ENCODE results near the gene CPED1.

The CPED1 gene

DNA sequence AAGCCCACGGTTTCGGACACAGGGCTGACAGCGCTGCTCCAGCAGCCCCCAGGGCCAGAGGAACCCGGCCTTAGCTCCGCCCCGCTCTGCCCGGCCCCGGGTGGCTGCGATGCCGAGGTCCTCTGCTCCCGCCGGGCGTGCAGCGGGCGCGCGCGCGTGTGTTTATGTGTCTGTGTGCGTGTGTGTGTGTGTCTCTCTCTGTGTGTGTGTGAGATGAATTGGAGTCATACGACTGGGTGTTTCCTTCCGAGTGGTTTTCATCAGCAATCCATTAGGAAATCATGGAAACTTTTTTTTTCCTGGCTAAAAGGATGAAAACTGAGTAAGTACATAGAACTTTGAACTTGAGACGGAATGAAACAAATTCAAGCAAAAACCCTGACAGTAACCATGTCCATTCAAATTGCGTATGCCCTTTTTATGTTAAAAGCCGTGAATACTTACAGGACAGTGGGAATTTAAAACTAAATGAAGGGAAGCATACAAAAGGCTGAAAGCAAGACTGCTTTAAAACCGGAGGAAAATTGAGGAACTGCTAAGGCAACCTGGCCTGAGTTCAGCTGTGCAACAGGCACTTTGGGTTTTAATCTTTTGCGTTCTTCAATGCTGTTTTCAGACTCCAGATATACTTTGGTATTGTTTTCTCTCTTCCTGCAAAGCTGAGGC is at the start of gene CPED1:
Gene CPED1 (plus strand): TSS at position 121 of the 666 bp plus-strand sequence. CDS start 911 bp downstream, outside the sequence.
- DNase-seq: peak; percentile 4 to 7

DNA sequence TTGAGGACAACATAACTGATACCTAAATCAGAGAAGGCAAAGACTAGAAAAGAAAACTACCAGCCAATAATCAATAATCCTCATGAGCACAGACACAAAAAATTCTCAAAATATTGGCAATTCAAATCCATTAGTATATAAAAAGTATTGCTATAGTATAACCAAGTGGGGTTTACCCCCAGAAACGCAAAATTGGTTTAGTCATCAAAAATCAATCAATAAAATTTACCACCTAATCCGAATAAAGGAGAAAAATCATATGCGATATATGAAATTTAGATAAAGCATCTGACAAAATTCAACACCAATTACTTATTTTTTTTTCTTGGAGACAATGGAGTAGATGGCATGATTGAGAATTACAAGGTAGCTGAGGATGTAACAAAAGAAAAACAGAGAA is 49.2 kb upstream of the CPED1 start:
- no peak for DNase-seq

DNA sequence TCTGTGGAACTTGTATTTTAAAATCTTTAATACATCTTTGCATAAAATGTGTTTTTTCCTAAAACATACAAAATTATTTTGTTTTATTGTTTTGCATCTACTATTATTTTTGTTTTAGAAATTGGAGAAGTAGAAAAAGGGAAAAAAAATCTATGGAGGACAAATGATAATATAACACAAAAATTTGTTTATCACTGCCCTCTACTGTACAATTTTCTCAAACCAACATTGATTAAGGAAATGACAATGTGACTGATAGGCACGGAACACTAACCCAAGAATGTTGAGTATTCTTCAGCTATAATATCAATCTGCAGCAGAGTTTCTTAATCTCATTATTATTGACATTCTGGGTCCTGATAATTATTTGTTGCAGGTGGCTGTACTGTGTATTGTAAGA is 47.4 kb upstream of the CPED1 start:
- no peak for DNase-seq

DNA sequence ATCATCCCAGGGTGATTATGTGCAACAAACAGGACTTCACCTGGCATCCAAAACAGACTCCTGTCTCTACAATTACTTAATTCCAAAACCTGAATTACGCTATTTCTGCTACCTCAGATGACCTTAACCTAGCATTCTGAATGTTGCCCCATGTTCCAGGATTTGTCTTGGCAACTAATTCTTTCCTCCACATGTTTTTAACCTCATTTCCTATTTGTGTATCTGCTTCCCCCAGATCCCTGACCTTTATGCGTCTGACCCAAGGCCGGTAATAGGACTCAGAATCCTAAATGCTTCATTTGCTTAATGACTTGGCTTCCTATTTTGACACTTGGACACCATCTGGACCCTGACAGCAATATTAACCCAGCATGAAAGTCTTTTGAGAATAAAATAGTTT is 46.7 kb upstream of the CPED1 start:
- DNase-seq: no peak

DNA sequence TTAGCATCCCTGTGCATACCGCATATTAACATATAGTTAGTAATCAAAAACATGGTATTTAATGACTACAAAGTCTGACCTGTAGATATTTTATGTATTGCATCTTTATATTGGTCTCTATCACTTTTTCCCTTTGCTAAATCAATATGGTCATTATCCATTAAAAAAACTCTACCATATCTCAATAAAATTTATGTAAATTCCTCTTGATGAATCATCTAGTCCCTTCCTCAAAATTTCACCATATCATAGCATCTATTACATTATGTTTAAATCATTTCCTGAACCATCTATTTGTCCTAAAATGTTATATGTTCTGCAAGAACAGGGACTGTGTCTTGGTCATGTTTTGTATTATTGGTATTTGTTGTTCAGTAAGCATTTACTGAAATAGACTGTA is 45.6 kb upstream of the CPED1 start:
- no peak for DNase-seq

DNA sequence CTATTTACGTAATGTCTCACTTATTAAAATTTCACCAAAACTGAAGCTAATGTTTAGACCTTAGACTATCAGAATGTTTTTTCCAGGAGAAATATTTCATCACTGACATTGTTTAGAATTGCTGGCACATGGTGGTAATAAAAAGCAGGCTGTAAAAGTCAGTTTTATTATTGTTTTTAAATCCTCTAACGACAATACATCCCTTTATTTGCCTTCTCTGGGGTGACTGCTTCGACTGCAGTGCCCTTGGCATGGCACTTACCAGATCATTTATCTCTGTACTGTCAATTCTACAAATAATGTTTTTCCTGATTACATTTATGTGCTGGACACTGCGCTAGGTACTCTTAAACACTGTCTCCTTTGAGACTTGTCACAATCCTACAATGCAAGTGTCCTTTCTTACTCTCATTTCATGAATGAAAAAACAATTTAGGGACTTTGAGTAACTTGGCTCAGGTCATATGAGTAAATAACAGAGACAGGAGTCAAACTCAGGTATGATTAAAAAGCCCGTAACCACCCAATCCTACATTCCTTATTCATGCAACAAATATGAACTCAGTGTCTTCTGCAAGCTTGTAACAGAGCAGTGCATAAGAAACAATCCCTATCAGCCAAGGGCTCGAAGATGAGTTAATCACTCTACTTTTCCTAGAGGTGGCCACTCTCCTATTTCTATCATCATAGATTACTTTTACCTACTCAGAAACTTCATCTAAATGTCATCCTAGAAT is 43.5 kb upstream of the CPED1 start:
- no peak for DNase-seq

DNA sequence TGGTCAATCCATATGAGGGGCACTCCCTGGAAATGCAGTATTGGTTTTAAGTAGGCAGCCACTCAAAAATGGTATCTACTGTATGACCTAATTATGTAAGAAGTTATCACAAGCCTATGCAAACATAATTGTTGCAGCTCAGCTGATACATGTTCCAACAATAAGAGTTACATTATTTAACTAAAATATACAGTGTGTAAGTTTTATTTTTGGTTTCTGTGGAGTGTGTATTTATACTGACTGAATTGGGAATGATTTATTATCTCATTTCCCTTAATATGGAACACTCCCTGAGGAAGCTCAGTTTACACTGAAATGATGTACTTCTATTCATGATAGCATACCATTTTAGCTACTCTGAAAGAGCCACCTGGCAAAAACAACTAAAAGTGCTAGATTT is 40.5 kb upstream of the CPED1 start:
- DNase-seq: no peak

DNA sequence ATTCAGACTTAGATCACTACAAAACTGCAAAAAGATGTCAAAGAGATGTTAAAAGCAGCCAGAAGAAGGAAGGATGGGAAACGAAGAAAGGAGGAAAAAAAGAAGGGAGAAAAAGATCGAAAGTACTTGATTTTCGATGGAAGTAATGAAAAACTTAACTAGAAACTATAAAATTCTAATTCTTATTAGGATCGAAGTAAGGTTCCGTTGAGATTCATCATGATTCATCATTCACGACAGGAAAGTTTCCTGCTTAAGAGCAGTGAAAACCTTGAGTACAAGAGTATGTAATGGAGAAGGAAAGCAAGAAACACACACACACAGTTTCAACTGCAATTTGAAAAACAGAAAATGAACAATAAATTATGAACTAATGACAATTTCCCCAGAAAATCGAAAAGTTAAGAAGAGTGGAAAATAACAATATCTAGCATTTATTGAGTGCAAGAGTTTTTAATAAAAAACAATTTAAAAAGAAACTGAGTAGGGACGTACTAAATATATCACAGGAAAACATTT is 39.1 kb upstream of the CPED1 start:
- DNase-seq: no peak

DNA sequence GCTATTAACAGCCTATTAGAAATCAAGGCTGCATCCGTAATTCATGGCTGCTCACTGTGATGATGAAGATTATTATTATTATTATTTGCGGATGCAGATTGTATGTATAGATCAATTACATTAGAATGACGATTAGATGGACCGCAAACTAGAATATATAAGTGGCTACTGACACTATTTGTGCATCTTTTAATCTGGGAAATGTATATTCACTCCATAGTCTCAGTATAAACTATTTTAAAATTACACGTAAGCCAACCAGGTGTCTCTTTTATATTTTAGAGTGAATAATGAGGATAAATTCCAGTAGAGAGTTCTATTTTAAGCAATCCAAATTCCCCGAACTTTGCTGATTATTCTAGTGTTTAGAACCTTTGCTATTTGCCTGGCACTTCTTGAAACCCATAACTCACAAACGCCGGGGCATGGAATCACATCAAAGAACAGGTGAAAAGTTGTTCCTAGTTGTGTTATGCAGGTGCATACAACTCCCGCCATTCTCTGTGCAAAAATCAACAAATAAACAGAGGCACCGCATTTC is 38.4 kb upstream of the CPED1 start:
- no peak for DNase-seq

DNA sequence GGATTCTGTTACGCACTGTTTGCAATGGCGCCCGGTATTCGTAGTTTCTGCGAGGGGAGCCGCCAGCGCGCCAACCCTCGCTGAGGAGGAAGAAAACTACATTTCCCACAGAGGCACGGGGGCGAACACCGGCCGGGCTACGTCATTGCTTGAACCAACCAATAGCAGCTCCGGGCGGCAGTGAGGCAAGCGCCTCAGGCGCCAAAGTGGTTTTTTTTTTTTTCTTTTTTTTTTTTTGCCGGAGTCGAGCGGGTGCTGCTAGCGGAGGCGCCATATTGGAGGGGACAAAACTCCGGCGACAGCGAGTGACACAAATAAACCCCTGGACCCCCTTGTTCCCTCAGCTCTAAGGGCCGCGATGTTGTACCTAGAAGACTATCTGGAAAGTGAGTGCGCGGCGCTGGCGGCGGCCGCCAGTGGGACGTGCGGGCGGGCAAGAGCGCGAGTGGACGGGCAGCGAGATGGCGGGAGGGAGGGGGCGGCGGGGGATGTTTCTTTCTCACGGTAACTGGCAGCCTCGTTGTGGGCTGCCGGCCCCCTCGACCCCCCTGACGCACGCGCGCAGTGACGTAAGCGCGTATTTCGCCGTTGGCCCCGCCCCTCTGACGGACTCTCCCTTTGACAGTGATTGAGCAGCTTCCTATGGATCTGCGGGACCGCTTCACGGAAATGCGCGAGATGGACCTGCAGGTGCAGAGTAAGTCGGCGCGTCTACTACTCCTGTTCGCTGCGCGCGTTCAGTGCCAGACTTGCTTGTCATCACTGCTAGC is 37.8 kb upstream of the CPED1 start, which contains the start of gene ING3:
Gene ING3 (plus strand): TSS at position 239 of the 770 bp plus-strand sequence. CDS start 120 bp downstream, at position 359.
- peak; percentile 96 to 98 for DNase-seq

DNA sequence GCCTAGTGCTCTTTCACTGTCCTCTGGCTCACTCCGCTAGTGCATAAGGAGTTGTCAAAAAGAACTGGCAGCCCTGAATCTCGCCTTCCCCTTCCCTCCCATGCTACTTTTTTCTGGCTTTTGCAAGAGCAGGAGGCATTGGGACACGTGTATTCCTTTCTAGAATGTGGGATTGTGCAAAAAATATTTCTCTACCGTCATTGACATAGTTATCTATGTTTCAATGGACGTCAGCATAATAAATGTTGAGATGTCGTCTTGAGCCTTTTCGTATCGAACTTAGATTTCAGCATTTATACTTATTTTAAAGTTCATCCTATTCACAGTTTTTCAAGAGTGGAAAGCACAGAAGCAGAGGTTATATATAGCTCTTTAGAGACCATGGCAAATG is 37.2 kb upstream of the CPED1 start:
- no peak for DNase-seq

DNA sequence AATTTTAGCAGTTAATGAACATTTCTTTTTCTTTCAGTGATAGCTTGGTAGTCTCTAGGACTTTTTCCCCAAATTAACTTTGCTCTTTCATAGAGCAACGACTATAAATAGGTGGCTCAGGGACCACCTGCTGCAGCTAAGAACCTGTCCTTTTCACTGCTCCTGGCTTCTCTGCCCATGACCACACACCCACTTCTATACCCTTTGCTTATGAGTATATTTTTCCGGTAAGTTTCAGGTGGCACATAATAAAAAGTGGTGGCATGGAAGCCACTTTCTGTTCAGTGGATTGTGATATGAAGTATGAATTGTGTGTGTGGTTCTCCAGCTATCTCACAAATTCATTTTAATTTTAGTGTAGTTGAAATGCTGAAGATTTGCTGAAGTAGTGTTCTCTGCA is 36.7 kb upstream of the CPED1 start:
- DNase-seq: no peak

DNA sequence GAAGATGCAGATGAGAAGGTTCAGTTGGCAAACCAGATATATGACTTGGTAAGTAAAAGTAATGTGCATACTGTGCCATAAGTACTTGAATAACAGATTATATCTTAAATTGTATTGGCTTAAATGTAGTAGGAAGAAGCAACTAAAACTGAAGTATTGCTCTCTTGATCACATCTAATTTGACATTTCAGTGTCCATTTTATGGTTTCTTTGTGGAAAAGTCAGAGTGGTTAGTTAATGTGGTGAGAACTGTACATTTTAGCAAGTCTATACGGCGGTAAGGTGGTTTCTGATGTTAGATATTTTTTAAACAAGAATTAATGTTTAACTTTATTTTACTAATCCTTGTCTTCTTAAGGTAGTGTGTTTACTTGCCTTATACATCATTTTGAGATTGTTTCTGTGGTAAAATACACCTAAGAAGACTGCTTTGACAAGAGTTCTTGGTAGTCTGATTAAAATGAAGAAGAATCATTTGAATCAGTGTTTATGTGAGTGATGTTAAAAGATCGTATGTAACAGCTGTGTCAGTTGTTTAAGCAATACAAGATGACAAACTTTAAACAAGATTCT is 32.8 kb upstream of the CPED1 start:
- no peak for DNase-seq

DNA sequence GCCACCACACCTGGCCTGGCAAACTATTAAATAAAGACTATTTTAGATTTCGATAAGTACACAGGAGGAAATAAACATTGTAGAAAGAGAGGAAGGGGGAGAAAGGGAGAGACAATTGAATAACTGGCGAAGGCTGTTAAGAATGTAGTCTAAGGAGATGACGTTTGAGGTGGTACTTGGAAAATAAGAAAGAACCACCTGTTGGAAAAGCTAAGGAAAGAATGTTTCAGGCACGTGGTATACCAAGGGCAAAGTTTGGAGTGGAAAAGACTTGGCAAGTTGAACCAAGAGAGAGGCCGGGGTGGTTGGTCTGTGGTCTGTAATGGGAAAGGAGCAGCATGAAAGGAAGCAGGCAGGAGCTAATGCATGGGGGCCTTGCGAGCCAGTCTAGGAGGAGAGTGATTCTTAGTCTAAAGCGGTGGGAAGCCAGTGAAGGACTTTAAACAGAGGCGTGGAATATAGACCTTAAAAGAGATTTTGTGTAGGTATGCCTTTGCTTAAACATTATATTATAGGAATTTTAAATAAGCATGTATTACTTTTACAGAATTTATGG is 28.5 kb upstream of the CPED1 start:
- no peak for DNase-seq

DNA sequence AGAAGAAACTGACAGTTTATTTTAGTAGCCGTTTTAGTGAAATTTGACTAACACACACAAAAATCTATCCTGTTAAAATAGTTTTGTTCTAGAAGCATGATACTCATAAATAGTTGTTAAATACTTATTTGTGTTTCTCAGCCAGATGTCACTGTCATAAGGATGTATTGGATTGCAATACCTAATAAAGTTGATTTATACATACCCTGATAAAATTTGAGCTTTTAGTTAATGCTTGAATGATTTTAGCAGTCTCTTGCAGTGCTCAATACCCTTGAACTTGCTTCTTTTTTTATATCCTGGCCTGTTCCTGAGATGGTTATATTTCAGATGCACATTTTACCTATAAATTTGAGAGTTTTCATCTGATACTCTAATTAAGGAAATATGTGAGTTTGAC is 27.8 kb upstream of the CPED1 start:
- no peak for DNase-seq

DNA sequence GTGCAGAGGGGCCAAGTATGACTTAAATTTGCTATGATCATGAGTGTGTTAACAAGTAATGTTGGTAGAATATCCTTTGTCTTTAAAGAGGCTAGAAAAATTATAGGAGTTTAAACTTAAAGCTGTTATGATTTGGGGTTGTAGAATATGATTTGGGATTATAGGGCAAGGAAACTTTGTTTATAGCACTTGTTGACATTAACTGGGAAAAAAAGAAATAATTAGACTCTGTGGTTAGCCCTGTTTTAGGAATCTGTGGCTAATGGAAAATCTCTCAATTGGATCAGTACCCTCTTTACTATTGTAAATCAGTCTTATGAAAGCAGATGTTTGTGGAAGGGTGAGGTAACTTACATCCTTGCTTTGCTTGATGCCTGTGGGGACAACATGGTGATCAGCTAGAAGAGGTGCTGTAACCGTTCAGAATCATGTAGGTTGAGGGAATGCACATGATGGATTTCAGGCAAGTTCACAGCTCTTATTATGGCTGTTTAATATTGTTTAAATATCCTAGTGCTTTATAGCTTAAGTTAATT is 26.8 kb upstream of the CPED1 start:
- no peak for DNase-seq

DNA sequence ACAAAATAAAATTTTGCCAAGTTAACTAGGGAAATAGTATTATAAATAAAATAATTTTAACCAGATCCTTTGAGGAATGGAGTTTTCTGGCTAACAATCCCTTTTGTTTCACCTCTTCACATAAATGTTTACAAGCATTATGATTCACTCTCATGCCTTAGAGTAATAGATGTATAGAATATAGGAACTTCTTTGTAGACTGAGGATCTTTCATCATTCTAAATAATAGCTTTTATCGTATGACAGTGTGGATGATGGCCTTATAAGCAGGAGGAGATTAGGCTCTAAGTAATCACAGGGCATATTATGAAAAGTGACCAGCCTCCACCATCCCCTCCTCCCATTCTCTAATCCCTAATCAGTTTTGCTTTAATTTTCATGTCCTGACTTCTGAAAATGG is 24.4 kb upstream of the CPED1 start:
- DNase-seq: no peak

DNA sequence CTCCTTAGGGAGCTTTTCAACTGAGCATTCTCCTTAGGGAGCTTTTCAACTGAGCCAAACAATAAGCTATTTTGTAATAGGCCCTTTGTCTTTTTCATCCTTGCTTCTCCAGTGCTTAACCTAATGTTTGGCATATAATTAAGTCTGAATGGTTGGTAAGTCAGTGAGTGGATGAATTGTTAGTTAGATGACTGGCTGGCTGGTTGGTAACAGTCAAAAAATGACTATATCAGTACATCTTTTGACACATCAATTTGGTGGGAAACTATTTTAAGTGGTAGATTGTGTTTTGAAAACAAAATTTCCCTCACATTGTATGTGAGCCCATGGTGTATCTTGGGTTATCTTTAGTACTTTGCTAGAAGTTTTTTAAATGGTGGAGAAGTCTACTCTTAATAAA is 21.6 kb upstream of the CPED1 start:
- DNase-seq: no peak

DNA sequence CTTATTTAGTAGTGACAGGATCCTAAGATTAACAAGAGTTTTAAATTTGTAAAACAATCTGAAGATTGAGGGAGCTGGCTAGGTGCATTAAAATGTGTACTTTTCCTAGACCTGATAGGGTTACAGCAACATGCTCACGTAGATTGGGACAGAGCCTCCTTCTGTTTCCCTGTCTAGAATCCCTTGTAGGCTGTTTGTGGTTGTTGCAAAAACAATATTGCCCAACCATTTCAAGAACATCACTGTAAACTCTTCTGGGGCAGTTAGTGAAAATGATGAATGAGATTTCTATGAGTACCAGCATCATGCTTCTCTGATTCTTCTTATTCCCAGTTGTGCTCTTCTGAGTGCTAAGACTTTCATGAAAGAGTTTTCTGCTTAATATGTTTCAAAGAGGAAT is 14.7 kb upstream of the CPED1 start:
- DNase-seq: no peak

DNA sequence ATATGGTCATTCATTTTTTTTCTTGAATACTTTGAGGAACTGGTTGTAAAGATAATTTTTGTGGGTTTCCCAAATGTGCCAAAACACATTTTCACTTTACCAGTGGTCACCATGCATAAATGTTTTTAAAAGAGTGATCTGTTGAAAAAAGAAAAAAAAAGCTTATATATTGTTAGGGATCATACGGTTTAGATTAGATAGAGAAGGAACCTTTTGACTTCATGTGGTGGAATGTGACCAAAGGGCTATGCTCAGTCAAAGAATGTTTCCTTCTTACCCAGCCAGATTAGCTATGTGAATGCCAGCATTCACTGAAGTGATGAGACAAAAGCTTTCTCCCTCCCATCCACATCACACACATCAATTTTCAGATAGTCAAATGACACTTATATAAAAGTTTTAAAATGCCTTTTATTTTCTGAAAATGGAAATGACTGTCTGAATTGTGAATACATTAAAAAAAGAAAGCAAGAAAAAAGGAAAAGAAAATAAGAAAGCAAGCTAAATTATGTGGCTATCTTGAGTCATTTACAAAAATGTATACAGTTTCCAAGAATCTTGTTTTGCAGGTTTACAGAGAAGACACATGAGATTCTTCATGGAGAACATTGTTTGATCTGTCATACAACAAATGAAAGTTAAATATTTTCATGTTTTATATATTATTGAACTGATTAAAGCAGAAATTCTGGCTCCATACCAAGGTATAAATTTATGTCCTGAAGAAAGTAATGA is 8.6 kb upstream of the CPED1 start:
- no peak for DNase-seq

DNA sequence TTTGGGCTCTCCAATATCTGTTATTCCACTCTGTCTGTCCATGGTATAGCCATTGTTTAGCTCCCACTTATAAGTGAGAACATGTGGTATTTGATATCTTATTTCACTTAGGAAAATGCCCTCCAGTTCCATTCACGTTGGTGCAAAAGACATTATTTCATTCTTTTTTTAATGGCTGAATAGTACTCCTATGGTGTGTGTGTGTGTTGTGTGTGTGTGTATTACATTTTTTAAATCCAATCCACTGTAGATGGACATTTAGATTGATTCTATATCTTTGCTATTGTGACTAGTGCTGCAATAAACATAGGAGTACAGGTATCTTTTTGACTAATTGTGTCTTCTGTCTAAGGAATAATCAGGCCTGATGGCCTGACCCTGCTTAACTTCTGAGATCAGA is 7.4 kb upstream of the CPED1 start:
- DNase-seq: no peak
